HG03103 (cell line): ENCODE measurements around the gene TTC7B.
"Not testable (repeated sequence)": the region's sequence is repeated elsewhere in the genome, so short reads cannot be mapped to it uniquely, and the experiment has no call there.

Experiments used
- ATAC-seq: cut with Tn5 transposase; IDR thresholded peaks from one replicate; pipeline ENCODE4 v1.9.1; 2021; ENCODE audit warnings: low read depth; ENCODE audit not compliant: unreplicated experiment

TTC7B gene

GRCh38 chr14:90830931-90831701 is 14.9 kb upstream of the TTC7B start:
- no peak for ATAC-seq

DNA sequence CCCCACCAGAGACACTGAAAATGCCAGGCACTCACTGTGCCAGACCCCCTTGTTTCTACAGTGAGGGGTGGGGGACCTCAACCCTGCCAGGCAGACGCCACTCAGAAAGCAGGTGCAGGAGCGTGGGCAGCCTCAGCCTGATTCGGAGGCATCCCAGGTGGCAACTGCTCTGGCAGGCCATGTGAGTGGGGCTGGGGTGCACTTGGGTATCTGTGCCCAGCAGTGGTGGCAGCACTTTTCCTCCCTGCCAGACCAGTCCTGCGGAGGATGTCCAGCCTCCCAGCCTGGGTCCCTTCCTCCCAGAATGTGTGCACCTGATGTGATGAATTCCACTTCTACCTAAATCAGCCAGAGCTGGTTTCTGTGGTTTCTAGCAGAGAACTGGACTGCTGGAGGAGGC is 13.4 kb upstream of the TTC7B start:
- no peak for ATAC-seq

- no peak for ATAC-seq
Observed at GRCh38 chr14:90828642-90829487, 12.6 kb upstream of the TTC7B start.

- ATAC-seq: peak; percentile 96
Observed at GRCh38 chr14:90827919-90828610, 11.8 kb upstream of the TTC7B start.

DNA sequence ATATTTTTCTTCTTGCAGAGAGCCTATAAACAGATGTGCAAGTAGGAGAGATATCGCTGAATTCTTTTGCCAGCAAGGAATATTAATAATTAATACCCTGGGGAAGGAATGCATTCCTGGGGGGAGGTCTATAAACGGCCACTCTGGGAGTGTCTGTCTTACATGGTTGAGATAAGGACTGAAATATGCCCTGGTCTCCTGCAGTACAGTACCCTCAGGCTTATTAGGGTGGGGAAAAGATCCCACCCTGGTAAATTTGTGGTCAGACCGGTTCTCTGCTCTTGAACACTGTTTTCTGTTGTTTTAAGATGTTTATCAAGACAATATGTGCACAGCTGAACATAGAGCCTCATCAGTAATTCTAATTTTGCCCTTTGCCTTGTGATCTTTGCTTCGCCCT is 7.3 kb upstream of the TTC7B start:
- ATAC-seq: not testable (repeated sequence)

DNA sequence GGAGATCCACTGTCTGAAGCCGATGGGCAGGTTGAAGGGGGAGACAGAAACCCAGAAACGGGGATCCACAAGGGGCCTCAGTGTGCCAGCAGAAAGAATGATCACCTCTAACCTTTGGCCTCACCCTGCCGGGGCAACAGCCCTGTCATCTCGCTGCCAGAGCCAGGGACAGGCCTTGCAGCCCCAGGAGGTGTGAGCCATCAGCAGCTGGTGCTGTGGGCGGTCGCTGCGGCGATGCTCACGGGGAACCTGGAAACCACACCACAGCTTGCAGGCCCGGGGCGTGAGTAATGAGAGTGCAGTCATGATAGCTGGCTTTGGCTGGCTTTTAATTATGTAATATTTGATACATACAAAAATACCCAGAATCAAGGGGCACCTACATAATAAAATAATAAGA is 4.7 kb upstream of the TTC7B start:
- peak; percentile 60 for ATAC-seq

DNA sequence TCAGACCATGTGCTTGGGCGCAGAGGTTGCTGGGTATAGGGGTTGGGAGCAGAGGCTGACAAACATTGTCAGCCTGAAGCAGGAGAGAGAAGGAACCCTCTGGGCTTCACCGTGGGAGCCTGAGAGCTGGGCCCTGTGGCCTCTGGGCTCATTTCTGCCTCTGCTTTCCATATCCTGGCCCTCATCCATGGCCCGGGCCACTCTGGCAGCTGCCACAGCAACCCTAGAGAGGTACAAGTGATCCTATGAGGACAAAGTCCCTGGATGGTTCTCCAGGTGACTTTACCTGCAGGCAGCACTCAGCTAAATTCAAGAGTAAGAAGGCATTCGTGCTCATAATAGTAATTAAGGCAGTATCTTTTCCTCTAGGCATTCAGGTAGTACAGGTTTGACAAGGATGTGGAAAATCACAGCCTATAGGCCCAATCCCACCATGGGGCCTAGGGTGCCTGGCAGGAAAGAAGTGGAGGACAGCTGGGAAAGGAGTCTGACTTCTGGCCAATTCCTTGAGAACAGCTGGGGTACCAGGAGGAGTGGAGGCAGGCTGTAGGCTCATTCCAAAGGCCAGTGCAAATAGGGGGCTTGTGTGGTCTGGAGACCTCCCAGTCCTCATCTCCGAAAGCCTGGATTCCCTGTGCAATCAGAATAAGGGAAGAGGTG is 3.6 kb upstream of the TTC7B start:
- no peak for ATAC-seq

GRCh38 chr14:90818715-90819114 is 2.5 kb upstream of the TTC7B start:
- ATAC-seq: no peak

GRCh38 chr14:90816681-90817436 is 629 bp upstream of the TTC7B start:
- no peak for ATAC-seq

- no peak for ATAC-seq
Observed at GRCh38 chr14:90815572-90815821, 733 bp downstream of the TTC7B start.

GRCh38 chr14:90814806-90815571 is 1.2 kb downstream of the TTC7B start:
- ATAC-seq: no peak

- no peak for ATAC-seq
Observed at GRCh38 chr14:90813442-90813841, 2.8 kb downstream of the TTC7B start.

DNA sequence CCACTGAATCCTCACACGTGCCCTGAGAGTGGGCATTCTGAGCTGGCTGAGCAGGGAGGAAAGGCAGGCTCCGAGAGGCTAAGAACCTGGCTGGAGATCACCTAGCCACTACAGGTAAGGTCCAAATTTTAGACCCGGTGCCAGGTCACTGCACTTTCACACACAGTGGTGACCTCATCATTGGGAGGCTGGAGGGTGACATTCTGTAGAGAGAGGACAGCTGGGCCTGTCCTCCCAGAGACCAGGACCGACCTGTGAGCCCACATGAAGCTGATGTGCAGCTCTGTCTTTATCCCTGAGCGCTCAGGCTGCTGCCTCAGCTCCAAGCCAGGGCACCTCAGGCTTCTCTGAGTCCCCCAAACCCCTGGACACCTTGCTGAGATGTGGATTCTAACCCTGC is 4.1 kb downstream of the TTC7B start:
- ATAC-seq: no peak

DNA sequence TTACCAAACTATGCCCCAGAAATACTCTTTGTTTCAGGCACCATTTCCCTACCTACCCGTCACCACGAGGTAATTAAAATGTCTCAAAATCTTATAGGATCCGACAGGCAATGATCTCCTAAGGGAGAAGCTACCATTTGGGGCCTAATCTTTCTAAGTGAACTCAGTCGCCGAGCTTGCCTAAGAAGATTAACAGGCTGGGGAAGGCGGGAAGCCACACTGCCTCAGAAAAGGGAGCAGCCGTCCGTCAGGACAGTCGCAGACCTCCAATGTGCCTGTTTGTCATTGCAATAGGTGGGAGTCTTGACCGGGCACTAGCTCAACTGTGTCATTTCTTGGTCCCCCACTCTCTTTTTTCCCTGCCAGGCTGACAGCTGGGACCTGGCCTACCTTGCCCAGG is 4.6 kb downstream of the TTC7B start:
- no peak for ATAC-seq

GRCh38 chr14:90810806-90811205 is 5.4 kb downstream of the TTC7B start:
- no peak for ATAC-seq

DNA sequence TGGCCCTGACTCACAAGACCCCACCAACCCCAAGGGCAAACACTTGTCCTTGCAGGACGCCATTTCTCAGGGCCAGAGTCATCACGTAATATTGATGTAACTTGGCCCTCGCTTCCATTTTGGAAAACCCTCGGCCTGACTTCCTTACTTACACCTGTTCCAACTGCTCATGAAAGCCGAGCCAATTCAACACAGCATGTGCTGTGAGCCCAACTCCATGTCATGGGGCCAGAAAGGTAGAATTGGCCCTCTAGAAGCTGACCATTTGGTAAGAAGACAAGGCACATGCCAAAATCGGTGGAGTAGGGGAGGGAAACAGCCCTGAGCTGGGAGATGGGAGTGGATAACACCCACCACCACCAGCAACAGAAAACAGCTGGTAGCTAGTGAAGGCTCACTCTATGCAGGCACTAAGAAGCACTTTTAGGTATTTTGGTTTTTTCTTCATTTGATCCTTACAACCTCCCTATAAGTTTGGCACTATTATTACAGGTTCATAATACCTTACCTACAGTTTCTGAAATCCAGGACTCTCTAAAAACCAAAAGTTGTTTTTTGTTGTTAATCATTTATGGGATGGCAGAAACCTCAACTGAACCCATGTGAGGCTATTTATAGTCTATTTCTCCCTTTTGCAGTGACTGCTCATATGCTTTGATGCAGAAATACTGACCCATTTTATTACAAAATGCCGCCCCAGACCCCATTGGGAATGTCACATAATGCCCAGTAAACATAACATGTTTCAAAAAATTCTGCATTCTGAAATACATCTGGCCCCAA is 6.5 kb downstream of the TTC7B start:
- no peak for ATAC-seq

- ATAC-seq: no peak
Observed at GRCh38 chr14:90808759-90809529, 7.3 kb downstream of the TTC7B start.

DNA sequence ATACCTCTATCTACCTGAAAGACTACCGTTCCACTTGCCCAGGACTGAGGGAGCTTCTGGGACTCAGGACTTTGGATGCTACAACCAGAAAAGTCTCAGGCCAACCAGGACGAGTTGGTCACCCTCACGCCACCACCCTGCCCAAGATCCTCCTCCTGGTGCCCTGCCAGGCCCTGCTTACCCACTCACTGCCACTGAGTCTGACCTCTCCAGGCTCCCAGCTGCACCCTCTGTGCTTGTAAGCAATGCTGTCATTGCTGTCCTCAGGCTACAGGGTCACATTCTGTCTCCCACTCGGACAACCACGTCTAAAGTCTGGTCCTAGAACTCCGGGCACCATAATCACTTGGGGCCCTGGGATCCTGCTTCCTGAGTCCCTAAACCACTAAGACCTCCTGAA is 9.2 kb downstream of the TTC7B start:
- ATAC-seq: no peak
